ENCODE data around the gene CSNK1A1L. TPM values are rescaled to one million over a fixed set of nuclear protein-coding genes. Genes with fewer than 3 reads are reported as not detected.

CSNK1A1L gene
- total RNA-seq, 1 experiment from 2014 or later, result not detected

- no peak for TF ChIP-seq ZBTB33 (IDR thresholded peaks at IDR 0.05; ENCODE audit: extremely low read depth, insufficient replicate concordance, low read length)
These were observed 33.4 kb downstream of the CSNK1A1L start (continued) for GRCh38 chr13:37072024-37072423.

GRCh38 chr13:37070956-37071355 is 34.5 kb downstream of the CSNK1A1L start:
- ChIA-PET CTCF (interaction anchor here (1.0 to 1.9 kb wide), 2 partner anchors 220 to 788 kb away, joined by 3 to 10 read pairs; no protein-coding TSS in a partner anchor), POLR2A (no interaction called here), RAD21 (ENCODE audit: low non-redundant PET in 1 of 2, low total read pairs in 2 of 2, uncharacterized antibody in 2 of 2, unreplicated experiment in 2 of 2) (no interaction called here)
- Histone ChIP-seq H3K9ac (ENCODE audit: low read length) (no peak overlapping the region), H2AFZ (ENCODE audit: low read depth, low read length, poor library complexity, severe bottlenecking) (no peak overlapping the region), H4K20me1 (ENCODE audit: insufficient read depth) (no peaks in the 10 kb centered on the region), H3K9me2 (ENCODE audit: insufficient read depth) (no peaks in the 10 kb centered on the region), H3K79me2 (ENCODE audit: insufficient read depth, low read length) (no peaks in the 10 kb centered on the region), H3K4me1 (ENCODE audit: control insufficient read depth in 1 of 2, insufficient read depth in 2 of 2, low read length in 2 of 2) (no peaks in the 10 kb centered on the region), H3K9me3 (ENCODE audit: control insufficient read depth in 1 of 2, insufficient read depth in 1 of 2, low read depth in 1 of 2, low read length in 2 of 2) (no peaks in the 10 kb centered on the region), H3K4me3 (replicated peaks in 1 of 2; ENCODE audit: low read depth in 1 of 2, low read length in 2 of 2) (no peak overlapping the region), H3K4me2 (ENCODE audit: low read length) (no peak overlapping the region), H3K27ac (ENCODE audit: low read depth, low read length) (no peak overlapping the region), H3K36me3 (ENCODE audit: control insufficient read depth in 1 of 2, insufficient read depth in 2 of 2, low read length in 2 of 2) (no peaks in the 10 kb centered on the region), H3K27me3 (ENCODE audit: insufficient read depth, low read length) (no peaks in the 10 kb centered on the region)
- intact Hi-C loops (cut with micrococcal nuclease), result loop anchor here (10.0 kb wide), 1 partner anchor 1274 kb away; the partner anchor contains the start of gene UFM1
- ATAC-seq (no peak), DNase-seq (ENCODE audit: low read depth, low spot score) (no peak)
- no TSS peak for BruUV-seq (replicated peaks)
- TF ChIP-seq POLR2A (IDR thresholded peaks at IDR 0.05; ENCODE audit: borderline replicate concordance, extremely low read depth, insufficient read depth, insufficient read length), result no peak
- TF ChIP-seq ATF3 (IDR thresholded peaks at IDR 0.05), result no peak
- TF ChIP-seq CTCF (IDR thresholded peaks at IDR 0.05 in 2 of 3, conservative IDR thresholded peaks at IDR 0.05 in 1 of 3; ENCODE audit: borderline replicate concordance in 1 of 3, insufficient read depth in 1 of 3, low read depth in 2 of 3, low read length in 2 of 3), result no peak
- TF ChIP-seq ZNF274 (IDR thresholded peaks at IDR 0.05; ENCODE audit: low read depth, low read length), result no peak
- TF ChIP-seq ZFX (IDR thresholded peaks at IDR 0.05), result no peak
- no peak for TF ChIP-seq REST (IDR thresholded peaks at IDR 0.05; ENCODE audit: low read depth)
- TF ChIP-seq SIN3A (IDR thresholded peaks at IDR 0.05; ENCODE audit: low read depth), result no peak
- TF ChIP-seq FOSL1 (IDR thresholded peaks at IDR 0.05; ENCODE audit: low read depth), result no peak
- no peak for TF ChIP-seq MAX (IDR thresholded peaks at IDR 0.05)
- TF ChIP-seq RAD21 (IDR thresholded peaks at IDR 0.05; ENCODE audit: low read depth), result no peak
- no peak for TF ChIP-seq SP1 (IDR thresholded peaks at IDR 0.05; ENCODE audit: low read depth)
- no peak for TF ChIP-seq EZH2phosphoT487 (IDR thresholded peaks at IDR 0.05; ENCODE audit: borderline replicate concordance)
- TF ChIP-seq EZH2 (IDR thresholded peaks at IDR 0.05), result no peak
- no peak for TF ChIP-seq SRF (IDR thresholded peaks at IDR 0.05; ENCODE audit: low read depth)
- TF ChIP-seq CEBPB (IDR thresholded peaks at IDR 0.05; ENCODE audit: low read depth), result no peak
- TF ChIP-seq TCF7L2 (IDR thresholded peaks at IDR 0.05; ENCODE audit: borderline replicate concordance, extremely low read depth, insufficient read depth, insufficient read length), result no peak
- no peak for TF ChIP-seq CBX3 (IDR thresholded peaks at IDR 0.05; ENCODE audit: low read depth)
